Prostate gland (tissue), 2 donors: ENCODE measurements around the gene WWOX.

Experiments used
- POLR2A ChIP-seq: fragments of 450-650 bp; IDR thresholded peaks from one replicate; pipeline ENCODE4 v1.6.1; 2016; ENCODE audit warnings: antibody characterized with exemption, mild to moderate bottlenecking
- POLR2AphosphoS5 ChIP-seq: sonication (generic); formaldehyde crosslinking; IDR thresholded peaks from one replicate; pipeline ENCODE4 v1.6.1; 2017; ENCODE audit warnings: antibody characterized with exemption
- TF ChIP-seq, protein P1 (sequence below), 4 experiments: fragments of 200-600 bp in 2 of 4; fragments of 450-650 bp in 2 of 4; sonication (generic) in 2 of 4; IDR thresholded peaks; 1 replicate in 3 of 4; 2 replicates in 1 of 4; pipeline ENCODE4 v1.5.1; 2016 to 2019; ENCODE audit warnings: antibody characterized with exemption in 4 of 4, mild to moderate bottlenecking in 2 of 4, moderate library complexity in 2 of 4

DNA sequence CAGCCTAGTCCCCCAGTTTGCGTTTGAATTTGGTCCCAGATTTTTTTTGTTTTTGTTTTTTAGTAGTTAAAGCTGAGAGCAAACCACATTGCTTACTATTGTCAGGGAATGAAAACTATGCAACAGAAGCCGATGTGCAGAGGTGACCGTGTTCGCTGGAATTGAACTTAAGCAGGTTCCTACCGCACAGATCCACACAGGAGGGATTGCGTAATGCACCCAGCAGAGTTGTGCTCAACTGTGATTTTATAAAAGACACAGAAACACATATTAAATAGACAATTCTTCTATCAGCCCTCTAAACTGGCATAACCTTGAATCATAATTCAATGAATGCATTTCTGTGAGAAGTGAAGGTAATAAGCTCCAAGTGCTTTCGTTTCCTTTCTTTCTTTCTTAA, 443.0 kb downstream of the WWOX start:
- TF ChIP-seq POLR2AphosphoS5 (no peak), POLR2A (no peak)
- TF ChIP-seq, protein P1, sequence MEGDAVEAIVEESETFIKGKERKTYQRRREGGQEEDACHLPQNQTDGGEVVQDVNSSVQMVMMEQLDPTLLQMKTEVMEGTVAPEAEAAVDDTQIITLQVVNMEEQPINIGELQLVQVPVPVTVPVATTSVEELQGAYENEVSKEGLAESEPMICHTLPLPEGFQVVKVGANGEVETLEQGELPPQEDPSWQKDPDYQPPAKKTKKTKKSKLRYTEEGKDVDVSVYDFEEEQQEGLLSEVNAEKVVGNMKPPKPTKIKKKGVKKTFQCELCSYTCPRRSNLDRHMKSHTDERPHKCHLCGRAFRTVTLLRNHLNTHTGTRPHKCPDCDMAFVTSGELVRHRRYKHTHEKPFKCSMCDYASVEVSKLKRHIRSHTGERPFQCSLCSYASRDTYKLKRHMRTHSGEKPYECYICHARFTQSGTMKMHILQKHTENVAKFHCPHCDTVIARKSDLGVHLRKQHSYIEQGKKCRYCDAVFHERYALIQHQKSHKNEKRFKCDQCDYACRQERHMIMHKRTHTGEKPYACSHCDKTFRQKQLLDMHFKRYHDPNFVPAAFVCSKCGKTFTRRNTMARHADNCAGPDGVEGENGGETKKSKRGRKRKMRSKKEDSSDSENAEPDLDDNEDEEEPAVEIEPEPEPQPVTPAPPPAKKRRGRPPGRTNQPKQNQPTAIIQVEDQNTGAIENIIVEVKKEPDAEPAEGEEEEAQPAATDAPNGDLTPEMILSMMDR (IDR thresholded peaks at IDR 0.05) = no peak
